OCI-M2 (cell line): Measurements from ENCODE around the gene YARS1.
A peak's percentile ranks its signal among the peaks of the same experiment; 100 is the strongest.

ENCODE experiments used
- DNase-seq: peaks from one replicate; lab custom pipeline; 2025; ENCODE audit not compliant: unreplicated experiment; lab: John Stamatoyannopoulos, UW

YARS1 gene

DNA sequence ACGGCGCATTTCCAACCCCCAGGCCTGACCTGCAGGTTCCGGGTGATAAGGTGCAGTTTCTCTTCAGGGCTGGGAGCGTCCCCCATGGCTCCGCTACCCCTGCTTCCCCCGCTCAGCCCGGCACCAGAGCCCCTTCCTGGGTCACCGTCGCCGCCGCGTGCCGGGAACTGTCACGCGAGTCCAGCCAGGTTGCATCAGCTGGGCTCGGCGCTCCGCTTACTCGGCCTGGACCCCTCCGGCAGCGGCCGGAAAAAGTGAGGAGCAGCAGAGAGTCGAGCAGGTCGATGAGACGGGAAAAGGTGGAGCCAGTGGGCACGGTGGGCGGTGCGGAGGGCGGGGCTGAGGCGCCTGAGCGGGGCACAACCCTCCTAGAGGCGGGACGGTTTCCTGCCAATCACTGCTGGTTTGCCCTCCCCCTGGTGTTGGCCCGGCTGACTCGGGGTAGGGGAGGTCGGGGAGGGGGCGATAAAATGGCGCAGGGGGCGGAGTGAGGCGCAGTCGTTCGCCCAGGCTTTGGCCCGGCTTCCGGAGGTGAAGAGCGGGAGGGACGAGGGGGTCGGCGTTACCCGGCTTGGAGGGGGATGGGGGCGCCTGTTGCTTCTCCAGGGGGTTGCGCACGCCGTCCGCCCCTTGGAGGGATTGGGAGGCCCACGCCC, at the start of gene YARS1, which contains the start of gene S100PBP:
YARS1 (minus strand) TSS at position 200 of the 656 bp plus-strand sequence; CDS start at position 86, 114 bp downstream.
S100PBP (plus strand) TSS at position 495 of the 656 bp plus-strand sequence. CDS start 8,447 bp downstream, outside the sequence.
- DNase-seq = peak; percentile 85

DNA sequence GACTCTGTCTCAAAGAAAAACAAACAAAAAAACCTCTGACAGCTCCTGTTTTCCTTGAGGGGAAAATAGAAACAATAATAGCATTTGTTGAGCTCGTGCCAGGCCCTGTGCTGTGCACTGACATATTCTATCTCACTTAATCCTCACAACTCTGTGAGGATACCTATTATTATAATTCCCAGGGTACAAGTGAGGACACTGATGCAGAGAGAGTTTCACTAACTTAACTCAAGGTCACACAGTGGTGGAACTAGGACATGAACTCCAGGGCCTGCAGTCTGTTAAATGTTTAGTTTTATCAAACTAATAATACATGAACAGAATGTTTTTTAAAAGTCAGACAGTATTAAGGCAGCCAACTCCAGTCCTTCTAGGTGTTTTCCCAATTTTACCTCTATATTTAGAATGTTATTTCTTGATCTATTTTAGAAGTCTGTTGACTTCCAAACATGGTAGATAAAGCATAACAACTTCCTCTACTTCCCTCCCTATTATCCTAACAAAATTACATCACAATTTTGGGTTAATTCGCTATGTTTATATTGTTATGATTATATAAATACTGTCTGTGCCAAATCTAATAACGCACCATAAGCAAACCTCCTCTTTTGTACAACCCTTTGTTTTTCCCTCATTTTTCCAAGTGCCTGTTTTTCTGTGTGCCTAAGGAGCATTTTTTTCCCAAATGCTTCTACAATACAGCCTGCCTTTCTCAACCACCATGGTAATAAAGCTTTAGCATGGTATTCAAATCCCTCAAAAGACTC, 48.7 kb upstream of the YARS1 start:
- DNase-seq = no peak

DNA sequence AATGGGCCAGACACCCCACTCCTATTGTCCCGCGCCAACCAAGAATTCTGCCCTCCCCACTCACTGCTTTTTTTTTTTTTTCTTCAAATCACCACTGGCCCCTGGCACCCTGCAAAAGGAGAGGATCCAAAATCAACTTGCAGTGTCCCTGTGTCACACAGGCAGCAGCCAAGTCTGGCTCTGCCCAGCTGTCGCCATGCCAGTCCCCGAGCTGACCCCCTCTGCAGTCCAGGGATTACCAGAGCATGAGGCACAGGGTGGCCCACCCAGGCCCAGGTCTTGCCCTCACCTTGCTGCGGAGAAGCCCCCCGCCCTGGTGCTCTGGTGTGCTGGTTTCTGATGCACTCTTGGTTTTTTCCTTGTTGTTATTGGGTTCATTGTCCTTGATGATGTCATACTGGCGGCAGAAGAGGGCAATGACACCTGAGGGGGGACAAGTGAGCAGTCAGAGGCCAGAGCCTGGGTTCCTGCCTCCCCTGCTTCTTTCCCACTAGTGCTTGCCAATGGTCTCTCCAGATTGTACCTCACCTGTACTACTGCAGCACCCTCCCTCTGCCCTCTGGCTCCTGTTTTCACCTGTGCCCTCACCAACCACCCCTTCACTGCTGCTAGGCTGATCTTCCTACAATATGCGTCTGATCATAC, 47.3 kb upstream of the YARS1 start:
- no peak for DNase-seq

DNA sequence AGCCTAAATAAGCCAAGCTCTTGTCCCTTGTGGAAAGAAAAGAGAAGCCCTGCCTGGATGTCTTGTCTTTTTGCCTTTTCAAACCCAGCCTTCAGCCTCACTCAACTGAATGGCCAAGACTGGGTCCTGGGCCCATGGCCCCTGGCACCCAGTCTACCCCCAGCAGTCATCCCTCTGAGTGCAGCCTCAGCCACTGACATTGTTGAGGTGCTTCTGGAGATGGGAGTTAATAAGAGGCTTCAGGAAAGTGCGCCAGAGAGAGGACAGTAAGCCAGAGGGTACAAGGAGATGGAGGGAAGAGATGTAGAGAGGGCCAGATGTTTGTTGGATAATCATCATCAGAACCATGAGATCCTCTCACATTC, 46.7 kb upstream of the YARS1 start:
- no peak for DNase-seq

DNA sequence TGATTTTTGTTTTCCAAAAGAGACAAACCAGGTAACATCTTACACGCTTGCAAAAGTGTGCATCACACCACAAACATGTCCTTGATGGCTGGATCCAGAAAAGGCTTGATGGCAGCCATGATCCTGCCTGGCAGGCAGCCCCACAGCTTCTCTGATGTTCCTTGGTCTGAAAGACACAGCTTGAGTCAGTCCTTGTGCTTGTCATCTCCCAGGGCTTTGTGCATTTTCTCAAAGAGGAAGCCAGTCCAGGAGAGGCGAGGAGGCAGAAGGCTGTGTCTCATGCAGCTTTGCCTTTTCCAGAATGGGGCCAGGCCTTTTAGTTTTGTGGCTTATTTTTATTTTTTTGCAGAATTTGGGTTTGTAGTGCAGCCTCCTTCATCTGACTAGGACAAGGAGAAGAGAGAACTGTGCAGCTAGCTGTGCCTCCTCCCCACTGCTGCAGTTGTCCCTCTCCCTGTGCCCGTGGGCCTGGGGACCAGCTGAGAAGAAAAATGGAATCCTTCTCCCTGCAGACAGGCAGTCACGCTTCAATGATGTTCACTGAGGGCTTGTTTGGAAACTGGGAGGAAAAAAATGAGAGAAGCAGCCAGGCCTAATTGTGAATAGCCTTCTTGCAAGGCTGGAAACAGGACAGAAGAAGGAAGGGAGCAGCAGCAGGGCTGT, 46.2 kb upstream of the YARS1 start:
- no peak for DNase-seq

DNA sequence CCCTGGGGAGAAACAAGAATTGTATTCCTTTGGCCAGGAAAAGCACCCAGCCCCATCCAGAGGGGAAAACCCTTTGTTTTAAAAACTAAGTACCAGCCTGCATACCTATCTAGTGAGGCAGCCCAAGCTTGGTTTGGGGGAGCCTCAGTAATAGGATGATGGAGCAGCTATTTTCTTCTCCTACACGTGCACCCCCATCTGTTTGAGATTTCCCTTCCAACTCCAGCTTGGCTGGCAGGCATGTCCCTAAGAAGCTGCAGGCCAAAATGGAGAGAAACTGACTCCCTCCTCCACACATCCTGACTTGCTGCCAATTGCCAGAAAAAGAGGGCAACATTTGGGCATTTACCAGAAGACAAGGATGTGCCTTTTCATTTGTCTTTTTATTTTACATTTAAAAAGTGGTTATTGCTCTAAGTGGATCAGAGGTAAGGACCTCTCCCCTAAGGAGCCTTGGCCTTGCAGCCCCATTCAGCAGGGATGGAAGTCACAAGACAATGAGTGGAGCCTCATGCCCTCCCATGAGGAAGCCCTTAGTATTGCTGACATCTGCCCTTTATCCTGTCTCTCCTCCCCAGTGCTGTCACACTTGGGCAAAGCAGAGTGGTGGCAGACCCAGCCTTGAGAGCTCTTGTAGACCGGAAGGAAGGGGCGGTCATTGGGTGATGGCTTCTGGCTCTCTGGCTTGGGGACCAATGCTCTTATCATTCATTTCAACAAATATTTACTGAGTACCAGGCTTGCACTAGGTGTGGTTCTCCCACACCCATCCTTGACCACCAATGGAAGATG, 44.9 kb upstream of the YARS1 start:
- DNase-seq = no peak

DNA sequence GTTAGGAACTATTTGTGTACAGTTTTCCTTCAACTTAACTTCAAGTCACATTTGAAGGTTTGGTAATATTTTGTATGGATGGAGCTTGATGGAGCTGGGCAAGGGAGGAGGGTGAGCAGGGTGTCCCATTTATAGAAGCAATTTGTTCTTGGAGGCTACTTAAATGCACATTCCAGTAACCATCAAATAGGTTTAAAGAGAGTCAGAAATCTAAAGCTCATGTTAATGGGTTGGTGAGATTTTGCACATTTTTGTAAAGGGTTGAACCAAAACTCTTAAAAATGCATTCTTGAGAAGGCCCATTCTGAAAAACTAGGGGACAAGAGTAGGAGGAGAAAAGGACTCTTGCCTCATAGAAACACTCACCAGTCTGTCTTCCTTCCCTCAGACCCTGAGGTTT, 43.4 kb upstream of the YARS1 start:
- no peak for DNase-seq

DNA sequence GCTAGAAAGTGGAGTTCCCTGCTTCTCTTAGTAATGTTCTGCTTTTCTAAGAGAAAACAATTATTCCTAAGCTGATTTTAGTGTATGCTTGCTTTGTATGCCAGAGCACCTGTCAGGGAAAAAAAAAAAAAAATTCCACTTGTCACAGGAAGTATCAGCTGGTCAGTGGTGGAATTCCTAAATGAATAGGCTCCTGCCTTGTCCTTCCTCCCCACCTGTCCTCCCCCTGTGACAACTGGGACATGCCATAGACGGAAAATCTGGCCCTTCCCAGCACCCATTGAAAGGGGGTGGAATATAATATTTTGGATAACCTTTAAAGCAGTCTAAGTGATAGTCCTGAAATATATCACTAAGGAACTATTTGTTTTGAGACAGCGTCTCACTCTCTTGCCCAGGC, 42.8 kb upstream of the YARS1 start:
- no peak for DNase-seq

DNA sequence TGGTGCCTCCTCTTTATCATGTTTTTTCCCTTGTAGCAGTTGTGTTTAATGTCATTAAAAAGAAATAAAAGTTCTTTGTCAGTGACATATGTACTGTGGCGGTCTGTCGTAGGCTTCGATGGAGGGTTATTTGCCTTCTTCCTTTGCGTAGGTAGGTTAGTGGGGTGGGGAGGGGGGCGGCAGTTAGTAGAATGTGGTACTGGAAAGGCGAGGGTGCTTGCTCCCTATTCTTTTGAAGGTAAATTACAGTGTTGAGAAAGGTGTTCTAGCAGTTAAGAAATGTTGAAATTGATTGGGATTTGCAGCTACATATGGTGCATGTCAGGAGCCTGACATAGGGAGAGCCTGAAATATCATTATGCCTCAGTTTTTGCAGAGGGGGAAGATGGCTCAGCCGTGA, 41.6 kb upstream of the YARS1 start:
- DNase-seq = no peak

DNA sequence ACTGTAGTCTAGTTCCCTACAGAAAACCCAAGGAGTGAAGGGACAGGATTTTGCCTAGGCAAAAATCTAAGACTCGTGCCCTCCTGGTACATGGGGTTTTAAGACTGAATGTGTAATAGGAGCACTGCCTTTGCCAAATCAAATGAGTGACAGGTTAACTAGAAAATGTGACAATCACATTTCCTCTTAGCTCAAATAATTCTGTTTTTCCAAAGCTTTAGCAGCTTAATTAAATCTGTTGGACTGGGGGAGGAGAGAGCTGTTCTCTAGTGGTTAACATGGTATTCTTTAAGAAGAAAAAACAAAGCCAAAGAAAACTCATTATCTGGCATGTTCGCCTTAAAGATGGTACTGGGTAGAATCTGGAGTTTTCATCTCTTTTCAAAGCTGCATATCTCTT, 41.0 kb upstream of the YARS1 start:
- DNase-seq = no peak

DNA sequence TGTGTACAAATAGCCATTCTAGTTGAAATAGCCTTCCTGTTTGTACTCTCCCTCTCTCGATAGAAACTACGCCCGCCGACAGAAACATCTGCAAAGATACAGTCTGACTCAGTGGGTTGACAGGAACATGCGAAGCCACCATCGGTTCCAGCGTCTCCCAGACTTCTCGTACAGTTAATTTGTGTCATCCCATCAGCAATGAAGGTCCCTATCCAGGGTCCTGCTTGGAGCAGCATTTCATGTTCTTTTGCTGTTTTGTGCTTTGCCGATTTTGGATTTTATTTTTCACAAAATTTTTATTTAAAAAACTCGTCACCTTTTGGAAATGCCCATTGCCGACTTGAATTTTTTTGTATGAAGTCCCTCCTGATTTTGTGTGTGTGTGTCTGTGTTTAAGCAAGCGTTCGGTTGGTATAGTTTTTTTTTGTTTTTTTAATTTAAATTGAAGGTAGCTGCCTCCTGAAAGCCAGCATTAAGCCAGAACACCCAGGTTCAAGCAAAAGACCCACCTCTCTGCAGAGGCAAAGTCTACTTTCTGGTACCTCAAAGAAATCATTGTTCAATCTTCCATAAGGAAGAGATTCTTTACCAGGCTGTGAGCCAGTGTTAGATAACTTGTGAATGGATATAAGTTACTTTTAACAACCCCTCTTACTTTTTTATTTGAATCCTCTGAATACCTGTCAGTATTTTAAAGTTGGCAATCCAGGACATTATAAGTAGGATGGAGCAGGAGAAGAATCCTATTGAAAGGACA, 38.9 kb upstream of the YARS1 start:
- no peak for DNase-seq

DNA sequence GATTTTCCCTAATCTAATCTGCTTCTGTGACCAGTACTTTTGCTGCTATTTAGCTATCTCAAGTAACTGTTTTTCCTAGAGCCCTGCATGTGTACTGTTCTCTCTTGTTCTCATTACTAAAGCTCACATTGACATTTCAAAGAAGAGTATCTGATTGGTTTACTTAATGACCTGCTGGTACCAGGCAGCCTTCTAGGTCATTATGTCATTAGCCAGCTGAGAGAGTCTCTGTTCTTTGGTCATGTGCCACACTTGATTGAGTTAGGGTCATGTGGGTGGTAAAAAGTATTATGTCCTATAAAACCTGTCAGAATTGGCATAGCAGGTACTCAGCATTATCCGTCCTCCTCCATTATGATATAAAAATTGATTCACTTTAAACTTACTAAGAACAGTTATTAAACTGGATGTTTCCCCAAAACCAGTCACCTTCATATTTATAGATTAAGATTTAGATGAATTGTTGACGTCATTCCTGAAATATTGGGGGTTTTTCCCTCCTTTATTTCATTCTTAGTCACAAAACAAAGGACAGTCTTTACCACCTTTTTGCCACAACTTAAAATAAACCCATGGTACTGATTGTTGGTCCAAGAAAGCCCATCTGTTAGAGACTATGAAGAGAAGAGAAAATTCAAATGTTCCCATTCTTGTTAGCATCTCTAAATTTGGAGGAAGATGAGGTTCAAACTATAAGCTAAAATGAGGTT, 31.4 kb upstream of the YARS1 start:
- no peak for DNase-seq

DNA sequence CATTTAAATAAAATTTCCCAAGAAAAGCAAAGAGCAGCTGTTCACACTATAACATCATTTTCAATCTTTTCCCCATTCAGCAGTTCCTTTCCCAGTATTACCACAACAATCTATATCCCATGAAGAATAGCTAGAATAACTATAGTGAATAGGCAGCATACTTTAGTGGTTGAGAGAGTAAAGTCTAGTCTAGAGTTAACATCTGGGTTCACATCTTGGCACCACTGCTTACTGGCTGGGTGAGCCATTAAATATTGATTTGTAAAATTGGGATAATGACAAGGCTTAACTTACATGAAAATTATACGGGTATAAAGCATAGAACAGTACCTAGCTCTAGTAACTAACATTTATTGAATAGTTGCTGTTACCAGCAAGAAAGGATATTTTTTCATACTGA, 14.7 kb upstream of the YARS1 start:
- no peak for DNase-seq

DNA sequence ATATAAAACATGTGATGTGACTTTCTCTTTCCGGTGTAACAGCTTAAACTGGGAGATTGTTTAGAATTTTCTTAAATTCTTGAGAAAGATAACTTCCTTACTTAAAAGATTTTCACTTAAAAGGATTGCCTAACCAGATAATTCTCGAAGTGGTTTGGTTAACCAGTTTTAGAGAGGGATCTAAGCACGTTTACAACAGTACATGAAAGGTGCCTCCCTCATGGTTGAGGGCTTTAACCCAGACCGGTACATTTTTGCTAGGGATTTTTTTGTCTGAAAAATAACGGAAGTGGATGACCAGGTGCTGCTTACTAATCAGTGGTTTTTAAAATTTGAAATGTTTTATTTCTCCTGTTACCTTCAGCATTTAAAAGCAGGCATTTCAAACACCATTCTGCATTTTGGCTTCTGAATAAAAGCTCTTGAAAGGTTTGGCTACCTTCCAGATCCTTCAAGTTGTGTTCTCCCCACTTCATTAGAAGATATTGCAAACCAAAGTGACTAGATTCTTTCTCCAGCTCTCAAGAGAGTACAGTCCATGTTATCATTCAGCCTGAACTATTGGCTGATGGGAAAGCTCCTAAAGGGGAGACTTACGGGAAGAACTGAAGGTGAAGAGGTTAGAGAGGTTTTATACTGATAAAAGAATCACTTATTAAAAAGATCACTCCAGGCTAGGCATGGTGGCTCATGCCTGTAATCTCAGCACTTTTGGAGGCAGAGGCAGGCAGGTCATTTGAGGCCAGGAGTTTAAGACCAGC, 13.1 kb upstream of the YARS1 start:
- no peak for DNase-seq

DNA sequence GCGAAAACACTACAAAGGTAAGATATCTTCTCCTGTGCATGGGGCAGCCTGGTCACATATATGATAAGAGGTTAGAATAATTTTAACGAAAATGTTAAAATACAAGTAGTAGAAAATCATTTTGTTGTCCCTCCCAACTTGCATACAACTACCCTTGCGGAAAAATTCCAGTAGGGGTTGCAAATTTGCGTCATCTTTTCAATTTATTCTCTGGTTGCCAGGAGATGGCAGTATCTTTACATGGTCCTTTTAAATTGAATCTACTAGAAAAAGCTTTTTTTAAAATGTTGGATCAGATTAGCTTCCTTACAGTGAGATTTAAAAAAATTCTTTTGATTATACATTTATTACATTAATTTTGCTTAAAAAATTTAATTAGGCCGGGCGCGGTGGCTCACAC, 11.2 kb upstream of the YARS1 start:
- no peak for DNase-seq

DNA sequence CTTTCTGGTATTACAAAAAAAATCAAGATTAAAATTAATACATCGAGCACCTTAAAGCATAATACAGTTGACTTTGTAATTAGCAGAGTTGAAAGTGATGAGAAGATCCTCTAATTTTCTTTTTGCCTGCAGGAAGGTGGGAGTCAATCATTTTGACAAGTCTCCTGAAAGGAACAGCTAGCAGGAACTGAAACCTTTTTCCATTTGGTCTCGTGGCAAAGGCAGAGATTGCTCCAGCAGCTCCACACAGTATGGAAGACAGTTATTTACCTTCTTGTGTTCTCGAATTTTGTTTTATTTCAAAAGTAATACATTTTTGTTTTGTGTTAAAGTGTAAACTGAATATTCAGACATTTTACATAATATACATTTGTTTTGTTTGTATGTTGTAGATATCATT, 8.0 kb upstream of the YARS1 start:
- no peak for DNase-seq

DNA sequence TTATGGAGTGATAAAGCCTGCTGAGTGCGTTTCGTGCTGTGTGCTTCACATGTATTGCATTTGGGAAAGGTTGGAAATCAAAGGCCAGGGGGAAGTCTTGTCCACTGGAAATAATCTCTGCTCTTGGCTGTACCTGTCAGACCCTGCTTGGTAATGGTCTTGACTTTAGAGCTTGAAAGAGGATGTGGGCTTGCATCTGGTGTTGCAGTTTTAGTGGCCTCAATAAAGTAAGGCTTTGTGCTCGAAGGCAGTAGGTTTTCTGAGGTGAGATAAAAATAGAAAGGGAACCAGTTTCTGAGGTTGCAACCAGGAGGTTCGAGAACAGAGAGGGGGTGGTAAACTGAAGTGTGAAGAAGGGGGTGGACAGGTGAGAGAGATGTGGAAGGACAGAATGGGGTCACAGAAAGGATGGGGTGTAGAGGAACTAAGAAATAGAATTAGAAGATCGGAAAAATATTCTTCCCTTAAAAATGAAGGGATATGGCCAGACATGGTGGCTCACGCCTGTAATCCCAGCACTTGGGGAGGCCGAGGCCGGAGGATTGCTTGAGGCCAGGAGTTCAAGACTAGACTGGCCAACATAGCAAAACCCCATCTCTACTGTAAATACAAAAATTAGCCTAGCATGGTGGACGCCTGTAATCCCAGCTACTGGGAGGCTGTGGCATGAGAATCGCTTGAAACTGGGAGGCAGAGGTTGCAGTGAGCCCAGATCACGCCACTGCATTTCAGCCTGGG, 1.8 kb upstream of the YARS1 start:
- DNase-seq = no peak
